SW 1271 (cell line): ENCODE data around the gene NMT1.

Experiments used
- DNase-seq, 2 experiments: peaks; one replicate each; lab custom pipeline; 2025; lab: John Stamatoyannopoulos, UW

The NMT1 gene

GRCh38 chr17:45104907-45105624 lies 43.9 kb downstream of the NMT1 start:
- no peak for DNase-seq

GRCh38 chr17:45106096-45106495 lies 45.0 kb downstream of the NMT1 start:
- no peak for DNase-seq

- DNase-seq = no peak
Observed at GRCh38 chr17:45106582-45106981, 45.5 kb downstream of the NMT1 start.

- no peak for DNase-seq
Observed at GRCh38 chr17:45107293-45108010, 46.3 kb downstream of the NMT1 start.

GRCh38 chr17:45108051-45108450 lies 46.9 kb downstream of the NMT1 start:
- no peak for DNase-seq

- DNase-seq = no peak
Observed at GRCh38 chr17:45108595-45109521, 47.7 kb downstream of the NMT1 start.

GRCh38 chr17:45110676-45111611 lies 49.8 kb downstream of the NMT1 start:
- DNase-seq = no peak

- DNase-seq = no peak
Observed at GRCh38 chr17:45111850-45112249, 50.7 kb downstream of the NMT1 start.

GRCh38 chr17:45112559-45113423 lies 51.7 kb downstream of the NMT1 start:
- DNase-seq = no peak

GRCh38 chr17:45113424-45113754 lies 52.3 kb downstream of the NMT1 start:
- DNase-seq = no peak

GRCh38 chr17:45114117-45114932 lies 53.2 kb downstream of the NMT1 start:
- DNase-seq = no peak

GRCh38 chr17:45115015-45115625 lies 54.0 kb downstream of the NMT1 start:
- DNase-seq = no peak

GRCh38 chr17:45115871-45116270 lies 54.8 kb downstream of the NMT1 start:
- DNase-seq = no peak

GRCh38 chr17:45116434-45117016 lies 55.4 kb downstream of the NMT1 start:
- no peak for DNase-seq

- no peak for DNase-seq
Observed at GRCh38 chr17:45117334-45117733, 56.2 kb downstream of the NMT1 start.

- no peak for DNase-seq
Observed at GRCh38 chr17:45117848-45118646, 56.9 kb downstream of the NMT1 start.

GRCh38 chr17:45118691-45119090 lies 57.6 kb downstream of the NMT1 start:
- DNase-seq = no peak

GRCh38 chr17:45119964-45120363 lies 58.8 kb downstream of the NMT1 start:
- no peak for DNase-seq
